PC-9 (cell line): ENCODE data around the gene BPIFA1. TPM values are rescaled to one million over a fixed set of nuclear protein-coding genes. Genes with fewer than 3 reads are reported as not detected.

ENCODE experiments used
- BruUV-seq: library from RNA; stranded (reverse); fragments of 400-500 nt; replicated peaks from 2 replicates; lab custom pipeline; 2021; lab: Mats Ljungman, UMichigan
- CTCF ChIA-PET: fragments of 300-600 bp; sonication (Branson Sonifier 250); formaldehyde crosslinking; loops from one replicate; lab custom pipeline; 2022; ENCODE audit warnings: antibody characterized with exemption; lab: Charles Lee
- POLR2A ChIA-PET: fragments of 300-600 bp; sonication (Branson Sonifier 250); formaldehyde crosslinking; loops from one replicate; lab custom pipeline; 2022; ENCODE audit warnings: antibody characterized with exemption; ENCODE audit not compliant: unreplicated experiment; lab: Charles Lee
- DNase-seq, 2 experiments: peaks; one replicate each; pipeline versions ENCODE4 v3.0.0 to v3.0.0-alpha.2; 2015 to 2022; ENCODE audit warnings: mixed read lengths in 1 of 2
- H2AFZ ChIP-seq: fragments of 200-600 bp; sonication (generic); 2 replicates; pipeline ENCODE4 v1.8.1; 2017; ENCODE audit warnings: antibody characterized with exemption
- H3F3A ChIP-seq: fragments of 200-600 bp; sonication (generic); 2 replicates; pipeline ENCODE4 v1.8.1; 2017; ENCODE audit warnings: antibody characterized with exemption, mild to moderate bottlenecking, low read depth; ENCODE audit not compliant: insufficient read depth
- H3K27ac ChIP-seq: fragments of 200-600 bp; sonication (generic); 2 replicates; pipeline ENCODE4 v1.6.1; 2016; ENCODE audit warnings: mixed run types
- H3K27me3 ChIP-seq: fragments of 200-600 bp; sonication (generic); 2 replicates; pipeline ENCODE4 v1.6.1; 2016; ENCODE audit warnings: low read depth, mixed run types; ENCODE audit not compliant: insufficient read depth
- H3K36me3 ChIP-seq: fragments of 200-600 bp; sonication (generic); 2 replicates; pipeline ENCODE4 v1.6.1; 2016; ENCODE audit warnings: low read depth, mixed run types
- H3K4me1 ChIP-seq: fragments of 200-600 bp; sonication (generic); replicated peaks from 2 replicates; pipeline ENCODE4 v1.6.1; 2016; ENCODE audit warnings: mixed run types; ENCODE audit not compliant: insufficient read depth
- H3K4me2 ChIP-seq: fragments of 200-600 bp; sonication (generic); 2 replicates; pipeline ENCODE4 v1.6.1; 2017; ENCODE audit warnings: mixed run types
- H3K4me3 ChIP-seq: fragments of 200-600 bp; sonication (generic); 2 replicates; pipeline ENCODE4 v1.6.1; 2016; ENCODE audit warnings: mixed run types
- H3K79me2 ChIP-seq: fragments of 200-600 bp; sonication (generic); 2 replicates; pipeline ENCODE4 v1.6.1; 2017; ENCODE audit warnings: low read depth, mixed run types
- H3K9me2 ChIP-seq: fragments of 200-600 bp; sonication (generic); 2 replicates; pipeline ENCODE4 v1.8.1; 2017; ENCODE audit warnings: mild to moderate bottlenecking; ENCODE audit not compliant: insufficient read depth
- H3K9me3 ChIP-seq: fragments of 200-600 bp; sonication (generic); 2 replicates; pipeline ENCODE4 v1.8.1; 2016; ENCODE audit warnings: low read depth; ENCODE audit not compliant: insufficient read depth
- H4K20me1 ChIP-seq: fragments of 200-600 bp; sonication (generic); 2 replicates; pipeline ENCODE4 v1.8.1; 2017; ENCODE audit not compliant: insufficient read depth
- CTCF ChIP-seq: fragments of 200-600 bp; sonication (generic); conservative IDR thresholded peaks from 2 replicates; pipeline ENCODE4 v1.6.1; 2017; ENCODE audit warnings: mixed run types, antibody characterized with exemption, mild to moderate bottlenecking, moderate library complexity
- EZH2 ChIP-seq: fragments of 200-600 bp; sonication (generic); IDR thresholded peaks from 2 replicates; pipeline ENCODE4 v1.8.0; 2017; ENCODE audit warnings: antibody characterized with exemption, low read depth
- intact Hi-C: fragments of 100-400 bp; cut with micrococcal nuclease; formaldehyde crosslinking; loops from one replicate; pipeline ENCODE4 v1.10.0; 2022; ENCODE audit not compliant: unreplicated experiment
- total RNA-seq: library from RNA; stranded (reverse); gene quantifications from 2 replicates; pipeline ENCODE4 v1.2.3, GENCODE V29; 2021

BPIFA1 gene
- total RNA-seq, 1 experiment from 2014 or later, result not detected

GRCh38 chr20:33191484-33191883 lies 44.3 kb upstream of the BPIFA1 start:
- Histone ChIP-seq H3K27me3 (peaks cover 42% of the 10 kb centered on the region), H3K9me2 (no peaks in the 10 kb centered on the region), H3K4me1 (no peaks in the 10 kb centered on the region), H3K36me3 (no peaks in the 10 kb centered on the region), H3K4me2 (no peak overlapping the region), H2AFZ (no peak overlapping the region), H3K79me2 (no peaks in the 10 kb centered on the region), H3K9me3 (no peaks in the 10 kb centered on the region), H3K27ac (no peak overlapping the region), H3F3A (no peaks in the 10 kb centered on the region), H4K20me1 (no peaks in the 10 kb centered on the region), H3K4me3 (no peak overlapping the region)
- POLR2A ChIA-PET, result no interaction called here
- intact Hi-C loops, result no loop called here
- CTCF ChIA-PET, result no interaction called here
- no peak for DNase-seq
- no peak for TF ChIP-seq EZH2
- TF ChIP-seq CTCF, result no peak
- no TSS peak for BruUV-seq

- Histone ChIP-seq H3K9me3 (no peaks in the 10 kb centered on the region), H3K27me3 (peaks cover 45% of the 10 kb centered on the region), H3K79me2 (no peaks in the 10 kb centered on the region), H3K27ac (no peak overlapping the region), H3F3A (no peaks in the 10 kb centered on the region), H2AFZ (no peak overlapping the region), H3K4me1 (no peaks in the 10 kb centered on the region), H3K4me2 (no peak overlapping the region), H4K20me1 (no peaks in the 10 kb centered on the region), H3K9me2 (no peaks in the 10 kb centered on the region), H3K36me3 (no peaks in the 10 kb centered on the region), H3K4me3 (no peak overlapping the region)
- no peak for DNase-seq
- no TSS peak for BruUV-seq
- ChIA-PET POLR2A (no interaction called here), CTCF (no interaction called here)
- no peak for TF ChIP-seq CTCF
- intact Hi-C loops, result no loop called here
These were observed 43.8 kb upstream of the BPIFA1 start for GRCh38 chr20:33191955-33192354.

DNA sequence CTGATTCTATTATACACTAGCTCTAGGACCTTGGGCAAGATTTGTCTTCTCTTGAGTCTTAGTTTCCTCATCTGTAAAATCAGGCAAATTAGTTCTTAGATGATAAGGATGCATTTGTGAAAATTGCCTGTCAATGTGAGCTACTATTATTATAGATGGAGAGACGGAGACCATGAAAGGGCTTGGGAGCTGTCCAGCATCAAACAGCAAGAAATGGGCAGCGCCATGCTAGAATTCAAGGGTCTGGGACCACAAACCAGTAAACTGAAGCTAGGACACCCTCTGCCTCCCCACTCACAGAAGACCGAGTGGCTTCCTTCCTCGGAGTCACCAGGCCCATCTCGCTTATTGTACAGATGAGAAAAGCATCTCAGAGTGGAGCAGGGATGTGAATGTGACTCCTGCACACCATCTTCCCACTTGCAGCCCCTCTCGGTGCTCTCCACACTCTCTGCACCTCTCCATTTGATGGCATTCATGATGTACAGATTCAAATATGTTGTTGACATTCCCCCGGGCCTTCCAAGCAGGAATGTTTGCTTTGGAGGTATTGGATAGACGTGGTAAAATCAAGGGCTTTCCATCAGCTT lies 42.8 kb upstream of the BPIFA1 start:
- ChIA-PET POLR2A (no interaction called here), CTCF (no interaction called here)
- Histone ChIP-seq H3K4me2 (no peak overlapping the region), H3K27ac (no peak overlapping the region), H3K79me2 (no peaks in the 10 kb centered on the region), H3K4me3 (no peak overlapping the region), H4K20me1 (no peaks in the 10 kb centered on the region), H3F3A (no peaks in the 10 kb centered on the region), H3K4me1 (no peaks in the 10 kb centered on the region), H3K27me3 (peaks cover 55% of the 10 kb centered on the region), H3K9me3 (no peaks in the 10 kb centered on the region), H3K9me2 (no peaks in the 10 kb centered on the region), H3K36me3 (no peaks in the 10 kb centered on the region), H2AFZ (no peak overlapping the region)
- TF ChIP-seq EZH2 (no peak), CTCF (no peak)
- no TSS peak for BruUV-seq
- intact Hi-C loops, result no loop called here
- DNase-seq, result no peak
